Cardiac muscle cell (in vitro differentiated cells and primary cell): Measurements from ENCODE around the gene BCR. TPM values are rescaled to one million over a fixed set of nuclear protein-coding genes. Genes with fewer than 3 reads are reported as not detected.

ENCODE experiments used
- DNase-seq, 2 donors: peaks; one replicate each; pipeline versions ENCODE4 v3.0.0 to v3.0.0-alpha.2; 2010 to 2017; ENCODE audit warnings: low read depth in 1 of 2, low spot score in 1 of 2
- H3K27ac ChIP-seq: fragments of 200-600 bp; sonication (generic); 2 replicates; pipeline ENCODE4 v1.5.1; 2016
- H3K27me3 ChIP-seq: fragments of 200-600 bp; sonication (generic); 2 replicates; pipeline ENCODE4 v1.6.0; 2016; ENCODE audit warnings: control low read depth
- H3K36me3 ChIP-seq: fragments of 200-600 bp; sonication (generic); 2 replicates; pipeline ENCODE4 v1.5.1; 2016; ENCODE audit warnings: control low read depth
- H3K4me1 ChIP-seq: fragments of 200-600 bp; sonication (generic); 2 replicates; pipeline ENCODE4 v1.8.1; 2017; ENCODE audit warnings: low read depth, mild to moderate bottlenecking, mixed run types
- H3K4me3 ChIP-seq: fragments of 200-600 bp; sonication (generic); 2 replicates; pipeline ENCODE4 v1.5.1; 2016; ENCODE audit warnings: mild to moderate bottlenecking
- H3K9me3 ChIP-seq: fragments of 200-600 bp; sonication (generic); 2 replicates; pipeline ENCODE4 v1.5.1; 2017; ENCODE audit warnings: low read depth, mild to moderate bottlenecking, control low read depth
- polyA plus RNA-seq: library from polyadenylated mRNA; unstranded; fragments of >200 nt; fragmentation: Nextera tagmentation; extraction: Ambion mirVana; gene quantifications from 2 replicates; pipeline ENCODE4 v1.2.1, GENCODE V29; 2016
- total RNA-seq: library from RNA; depleted of rRNA; stranded (reverse); fragments of >200 nt; gene quantifications from 2 replicates; pipeline ENCODE4 v1.2.3, GENCODE V29; 2016
- TF ChIP-seq, protein P1 (sequence below): IDR thresholded peaks from 2 replicates; pipeline ENCODE4 v1.5.1; 2012; ENCODE audit warnings: low read depth, mild to moderate bottlenecking, low read length

Gene BCR
- total and polyA plus RNA-seq, 2 experiments from 2014 or later, result 30.9 to 53.1 TPM

DNA sequence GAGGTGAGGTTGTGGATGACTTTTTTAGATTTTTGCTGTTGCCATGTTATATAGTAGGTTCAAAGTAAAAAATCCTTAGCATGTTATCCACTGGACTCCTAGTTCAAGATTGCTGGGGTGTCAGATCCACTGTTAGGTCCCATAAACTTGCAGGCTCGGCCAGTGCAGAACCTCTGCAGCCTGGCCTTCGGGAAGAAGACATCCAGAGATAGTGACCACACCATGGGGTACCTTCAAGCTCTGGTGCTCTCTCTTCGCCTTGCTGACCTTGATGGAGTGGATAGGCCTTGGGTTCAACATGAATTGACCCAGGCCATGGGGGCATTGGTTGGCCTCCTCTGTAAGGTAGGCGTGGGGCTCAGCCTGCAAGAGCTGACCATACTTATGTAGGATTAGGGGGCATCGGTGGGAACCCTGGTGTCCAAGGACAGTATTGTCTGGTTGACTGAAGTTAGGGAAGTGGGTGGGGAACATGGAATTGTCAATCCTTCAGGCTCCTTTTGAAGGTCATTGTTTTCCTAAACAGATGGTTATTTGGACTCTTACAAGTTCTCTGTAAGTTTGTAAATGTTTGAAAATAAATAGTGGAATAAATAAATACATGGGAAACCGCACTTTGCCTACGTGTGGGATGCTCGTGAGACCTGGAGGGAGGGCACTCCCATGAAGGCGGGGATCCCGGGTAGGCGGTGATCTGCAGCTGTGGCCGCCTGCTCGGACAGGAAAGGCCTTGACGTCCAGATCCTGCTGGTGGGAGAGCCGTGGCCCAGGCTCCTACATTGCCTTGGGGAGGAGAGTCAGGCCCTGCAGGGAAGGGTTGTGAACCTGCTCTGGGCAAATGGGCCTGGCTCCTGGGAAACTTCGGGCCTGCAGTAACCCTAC is 37.1 kb downstream of the BCR start:
- no peak for DNase-seq

DNA sequence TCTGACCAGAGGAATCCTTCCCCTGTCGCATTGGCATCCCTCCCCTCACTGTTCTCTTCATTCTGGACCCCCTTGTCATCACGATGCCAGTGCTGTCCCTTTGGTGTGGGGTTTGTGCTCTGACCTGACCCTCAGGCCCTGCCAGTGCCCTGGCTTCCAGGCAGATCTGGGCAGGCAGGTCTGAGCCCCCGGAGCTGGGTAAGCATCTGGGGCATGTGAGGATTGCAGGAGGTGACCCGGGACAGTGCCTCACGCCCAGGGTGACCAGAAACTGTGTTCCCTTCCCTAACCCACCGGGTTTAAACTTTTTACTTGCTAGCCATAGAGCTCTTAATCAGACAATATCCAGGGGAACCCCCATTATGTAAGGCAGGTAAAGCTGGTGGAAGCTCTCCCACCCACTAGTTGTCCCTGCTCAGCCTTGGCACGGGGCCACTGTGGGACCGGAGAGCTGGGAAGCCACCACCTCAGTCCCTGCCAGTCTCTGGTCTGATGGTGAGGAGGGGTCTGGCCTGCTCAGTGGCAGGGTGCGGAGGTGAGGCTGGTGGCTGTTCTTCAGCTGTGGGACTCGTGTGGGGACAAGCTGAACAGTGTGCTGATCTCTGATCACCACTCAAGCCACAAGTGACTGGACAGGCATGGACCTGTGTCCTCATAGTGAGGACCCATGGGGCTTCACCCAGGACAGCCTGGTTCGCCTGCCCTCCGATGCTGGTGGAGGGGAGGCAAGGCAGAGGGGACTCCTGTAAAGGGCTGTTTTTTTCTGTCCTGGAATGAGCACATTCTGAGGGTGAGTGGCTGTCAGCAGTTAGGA is 38.0 kb downstream of the BCR start:
- Histone ChIP-seq H3K4me1 (peaks cover 30% of the 10 kb centered on the region), H3K27ac (peak overlapping the region; percentile 76)

More for the DNA sequence above, 37.1 kb downstream of the BCR start:
- Histone ChIP-seq H3K27me3 (no peaks in the 10 kb centered on the region), H3K36me3 (no peaks in the 10 kb centered on the region), H3K4me1 (peaks cover 28% of the 10 kb centered on the region), H3K9me3 (no peaks in the 10 kb centered on the region), H3K4me3 (no peak overlapping the region), H3K27ac (no peak overlapping the region)
- TF ChIP-seq, protein P1, sequence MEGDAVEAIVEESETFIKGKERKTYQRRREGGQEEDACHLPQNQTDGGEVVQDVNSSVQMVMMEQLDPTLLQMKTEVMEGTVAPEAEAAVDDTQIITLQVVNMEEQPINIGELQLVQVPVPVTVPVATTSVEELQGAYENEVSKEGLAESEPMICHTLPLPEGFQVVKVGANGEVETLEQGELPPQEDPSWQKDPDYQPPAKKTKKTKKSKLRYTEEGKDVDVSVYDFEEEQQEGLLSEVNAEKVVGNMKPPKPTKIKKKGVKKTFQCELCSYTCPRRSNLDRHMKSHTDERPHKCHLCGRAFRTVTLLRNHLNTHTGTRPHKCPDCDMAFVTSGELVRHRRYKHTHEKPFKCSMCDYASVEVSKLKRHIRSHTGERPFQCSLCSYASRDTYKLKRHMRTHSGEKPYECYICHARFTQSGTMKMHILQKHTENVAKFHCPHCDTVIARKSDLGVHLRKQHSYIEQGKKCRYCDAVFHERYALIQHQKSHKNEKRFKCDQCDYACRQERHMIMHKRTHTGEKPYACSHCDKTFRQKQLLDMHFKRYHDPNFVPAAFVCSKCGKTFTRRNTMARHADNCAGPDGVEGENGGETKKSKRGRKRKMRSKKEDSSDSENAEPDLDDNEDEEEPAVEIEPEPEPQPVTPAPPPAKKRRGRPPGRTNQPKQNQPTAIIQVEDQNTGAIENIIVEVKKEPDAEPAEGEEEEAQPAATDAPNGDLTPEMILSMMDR, result no peak

DNA sequence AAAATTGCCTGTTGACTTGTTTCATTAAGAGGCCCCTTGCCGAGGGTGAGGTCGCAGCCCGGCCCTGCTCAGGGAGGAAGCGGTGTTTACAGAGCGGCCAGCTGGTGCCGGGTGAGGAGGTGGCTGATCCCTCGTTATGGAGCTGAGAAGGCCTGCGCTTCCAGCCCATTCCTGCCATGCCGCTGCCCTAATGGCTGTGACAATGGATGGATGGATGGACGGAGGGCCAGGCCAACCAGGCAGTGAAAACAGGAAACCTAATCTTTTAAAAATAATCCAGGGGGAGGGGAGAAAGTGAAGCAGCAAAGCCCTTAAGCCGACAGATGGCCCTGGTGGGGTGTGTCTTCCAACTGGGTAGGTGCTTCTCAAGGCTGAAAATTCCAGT is 38.5 kb downstream of the BCR start:
- Histone ChIP-seq H3K27me3 (no peaks in the 10 kb centered on the region), H3K4me3 (no peak overlapping the region), H3K27ac (peak overlapping the region; percentile 76), H3K9me3 (no peaks in the 10 kb centered on the region), H3K36me3 (no peaks in the 10 kb centered on the region), H3K4me1 (peaks cover 36% of the 10 kb centered on the region)
- TF ChIP-seq, protein P1, result no peak
- peak; percentile 71 to 86 for DNase-seq

More for the DNA sequence above, 38.0 kb downstream of the BCR start:
- Histone ChIP-seq H3K9me3 (no peaks in the 10 kb centered on the region), H3K27me3 (no peaks in the 10 kb centered on the region), H3K36me3 (no peaks in the 10 kb centered on the region), H3K4me3 (no peak overlapping the region)
- TF ChIP-seq, protein P1, result no peak
- DNase-seq, result no peak

DNA sequence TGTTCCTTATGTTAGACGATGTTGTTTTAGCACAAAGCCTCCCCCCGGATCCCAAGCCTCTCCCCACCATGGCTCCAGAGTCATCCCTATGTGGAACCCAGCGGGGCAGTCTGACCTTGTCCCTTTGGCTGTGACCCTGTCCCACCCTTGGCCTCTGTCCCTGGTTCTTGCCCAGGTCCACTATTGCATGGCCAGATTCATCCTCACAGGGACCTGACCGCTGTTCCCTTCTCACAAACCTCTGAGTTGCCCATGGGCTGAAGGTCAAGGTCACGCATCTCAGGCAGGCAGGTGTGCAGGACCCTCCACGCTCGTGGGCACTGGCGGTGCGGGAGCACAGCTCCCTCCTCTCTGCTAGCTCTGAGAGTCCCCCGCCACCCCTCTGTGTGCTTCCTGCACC is 39.0 kb downstream of the BCR start:
- Histone ChIP-seq H3K36me3 (no peaks in the 10 kb centered on the region), H3K27me3 (no peaks in the 10 kb centered on the region), H3K9me3 (no peaks in the 10 kb centered on the region), H3K4me1 (peaks cover 38% of the 10 kb centered on the region), H3K27ac (peak overlapping the region; percentile 76), H3K4me3 (no peak overlapping the region)
- TF ChIP-seq, protein P1, result no peak
- no peak for DNase-seq

DNA sequence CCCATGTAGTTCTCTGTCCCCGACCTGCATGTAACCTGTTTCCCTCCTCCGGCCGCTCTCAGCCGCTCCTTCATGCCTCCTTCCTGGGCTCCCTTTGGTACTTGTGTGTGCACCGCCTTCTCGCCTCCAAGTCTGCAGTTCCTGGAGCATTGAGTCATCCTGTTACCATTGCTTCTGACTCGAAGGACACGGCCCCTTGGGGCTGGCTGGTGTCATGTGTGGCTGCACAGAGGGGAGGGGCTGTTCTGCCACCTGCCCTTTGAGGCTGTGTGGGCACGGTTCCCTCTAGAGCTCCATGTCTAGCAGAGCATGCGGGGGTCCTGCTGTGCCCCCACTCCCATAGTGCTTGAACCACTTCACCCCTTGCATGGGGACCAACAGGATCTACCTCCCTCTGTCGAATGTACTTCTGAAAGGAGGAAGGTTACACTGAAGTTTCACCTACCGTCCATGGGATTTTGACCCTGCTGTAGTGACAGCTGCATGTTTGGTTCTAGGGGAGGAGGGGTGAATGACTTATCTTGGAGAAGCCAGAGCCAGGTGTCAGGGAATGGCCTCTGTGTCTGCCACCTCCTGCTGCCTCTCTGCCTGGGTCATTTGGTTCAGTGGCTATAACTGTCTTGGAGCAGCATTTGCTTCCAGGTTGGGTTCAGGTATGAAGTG is 39.6 kb downstream of the BCR start:
- Histone ChIP-seq H3K27ac (peak overlapping the region; percentile 76), H3K4me3 (no peak overlapping the region), H3K27me3 (no peaks in the 10 kb centered on the region), H3K4me1 (peaks cover 38% of the 10 kb centered on the region), H3K36me3 (no peaks in the 10 kb centered on the region), H3K9me3 (no peaks in the 10 kb centered on the region)
- DNase-seq, result peak in 1 of 2 donors; percentile 34
- TF ChIP-seq, protein P1, result no peak
